Keratinocyte (primary cell): Measurements from ENCODE around the gene MX1. TPM values are rescaled to one million over a fixed set of nuclear protein-coding genes. Genes with fewer than 3 reads are reported as not detected.

Source experiments
- DNase-seq: peaks from one replicate; pipeline ENCODE4 v3.0.0-alpha.2; 2011; ENCODE audit warnings: low read depth, missing footprints, low spot score
- FAIRE-seq: peaks from 2 replicates; lab custom pipeline; 2011; peaks lifted over from hg19 to GRCh38; lab: Jason Lieb, UNC
- H2AFZ ChIP-seq: 2 replicates; pipeline ENCODE4 v1.6.0; 2012; ENCODE audit warnings: low read length, control low read depth, inconsistent platforms; ENCODE audit not compliant: control insufficient read depth
- H3K27ac ChIP-seq: 2 replicates; pipeline ENCODE4 v1.5.1; 2011; ENCODE audit warnings: low read length; ENCODE audit not compliant: control insufficient read depth, insufficient read depth
- H3K27me3 ChIP-seq: 3 replicates; pipeline ENCODE4 v1.6.0; 2011; ENCODE audit warnings: low read length; ENCODE audit not compliant: control insufficient read depth, insufficient read depth; ENCODE audit errors: extremely low read depth
- H3K36me3 ChIP-seq, 2 experiments: 2 replicates in 1 of 2; 3 replicates in 1 of 2; pipeline ENCODE4 v1.5.1; 2011; ENCODE audit warnings: low read length in 2 of 2, mild to moderate bottlenecking in 1 of 2; ENCODE audit not compliant: control insufficient read depth in 2 of 2, insufficient read depth in 2 of 2; ENCODE audit errors: extremely low read depth in 1 of 2
- H3K4me1 ChIP-seq: 3 replicates; pipeline ENCODE4 v1.5.1; 2011; ENCODE audit warnings: low read length; ENCODE audit not compliant: control insufficient read depth, insufficient read depth; ENCODE audit errors: extremely low read depth
- H3K4me2 ChIP-seq: 3 replicates; pipeline ENCODE4 v1.6.0; 2011; ENCODE audit warnings: low read depth, low read length; ENCODE audit not compliant: control insufficient read depth, insufficient read depth; ENCODE audit errors: extremely low read depth
- H3K4me3 ChIP-seq, 3 experiments: fragments of 200-600 bp in 1 of 3; sonication (generic) in 1 of 3; 2 replicates in 2 of 3; 3 replicates in 1 of 3; pipeline ENCODE4 v1.5.1; 2011 to 2016; ENCODE audit warnings: low read length in 3 of 3, mild to moderate bottlenecking in 3 of 3, control low read depth in 2 of 3, inconsistent platforms in 1 of 3, low read depth in 1 of 3, mixed read lengths in 1 of 3, mixed run types in 1 of 3, moderate library complexity in 1 of 3; ENCODE audit not compliant: control insufficient read depth in 2 of 3, insufficient read depth in 2 of 3; ENCODE audit errors: extremely low read depth in 1 of 3
- H3K79me2 ChIP-seq: 2 replicates; pipeline ENCODE4 v1.6.0; 2012; ENCODE audit warnings: low read length; ENCODE audit not compliant: control insufficient read depth, insufficient read depth
- H3K9ac ChIP-seq: 3 replicates; pipeline ENCODE4 v1.6.0; 2011; ENCODE audit warnings: low read length; ENCODE audit not compliant: control insufficient read depth, insufficient read depth; ENCODE audit errors: extremely low read depth
- H3K9me1 ChIP-seq: 3 replicates; pipeline ENCODE4 v1.6.0; 2011; ENCODE audit warnings: low read length; ENCODE audit not compliant: control insufficient read depth, insufficient read depth; ENCODE audit errors: extremely low read depth
- H3K9me3 ChIP-seq: 2 replicates; pipeline ENCODE4 v1.5.1; 2012; ENCODE audit warnings: low read depth, low read length; ENCODE audit not compliant: control insufficient read depth
- H4K20me1 ChIP-seq: 3 replicates; pipeline ENCODE4 v1.6.0; 2011; ENCODE audit warnings: low read length; ENCODE audit not compliant: control insufficient read depth, insufficient read depth; ENCODE audit errors: extremely low read depth
- EZH2 ChIP-seq: IDR thresholded peaks from one replicate; pipeline ENCODE4 v1.6.1; 2012; ENCODE audit warnings: inconsistent platforms, mild to moderate bottlenecking, low read length, moderate library complexity
- dilution Hi-C: fragments of 300-500 bp; cut with MboI; formaldehyde crosslinking; loops from one replicate; pipeline ENCODE4 v1.7.0; 2020; ENCODE audit warnings: low sequenced_read_pairs; ENCODE audit not compliant: extremely low pct_ligation_motif_present
- polyA plus RNA-seq, 5 experiments: library from polyadenylated mRNA; depleted of rRNA in 3 of 5; stranded (reverse) in 3 of 5; stranded (forward) in 1 of 5; unstranded in 1 of 5; fragments of >200 nt; gene quantifications; 1 replicate in 1 of 5; 2 replicates in 3 of 5; 3 replicates in 1 of 5; pipeline versions ENCODE4 v1.2.1 to v1.2.3, GENCODE V29; 2011 to 2012; ENCODE audit warnings: missing spikeins in 2 of 5, low read depth in 1 of 5, low replicate concordance in 1 of 5
- TF ChIP-seq, protein P1 (sequence below), 3 experiments: IDR thresholded peaks in 1 of 3; conservative IDR thresholded peaks in 1 of 3; optimal IDR thresholded peaks in 1 of 3; 2 replicates in 2 of 3; 3 replicates in 1 of 3; pipeline versions ENCODE3 to v1.5.1; 2011; ENCODE audit warnings: low read length in 3 of 3, mild to moderate bottlenecking in 3 of 3, moderate library complexity in 2 of 3, control low read depth in 1 of 3, inconsistent platforms in 1 of 3; ENCODE audit not compliant: insufficient read depth in 2 of 3; ENCODE audit errors: extremely low read depth in 1 of 3

The MX1 gene
- polyA plus RNA-seq, 1 donor (not counting 4 experiments of a cell fraction or from before 2014, with no cell fraction given): 151 TPM

DNA sequence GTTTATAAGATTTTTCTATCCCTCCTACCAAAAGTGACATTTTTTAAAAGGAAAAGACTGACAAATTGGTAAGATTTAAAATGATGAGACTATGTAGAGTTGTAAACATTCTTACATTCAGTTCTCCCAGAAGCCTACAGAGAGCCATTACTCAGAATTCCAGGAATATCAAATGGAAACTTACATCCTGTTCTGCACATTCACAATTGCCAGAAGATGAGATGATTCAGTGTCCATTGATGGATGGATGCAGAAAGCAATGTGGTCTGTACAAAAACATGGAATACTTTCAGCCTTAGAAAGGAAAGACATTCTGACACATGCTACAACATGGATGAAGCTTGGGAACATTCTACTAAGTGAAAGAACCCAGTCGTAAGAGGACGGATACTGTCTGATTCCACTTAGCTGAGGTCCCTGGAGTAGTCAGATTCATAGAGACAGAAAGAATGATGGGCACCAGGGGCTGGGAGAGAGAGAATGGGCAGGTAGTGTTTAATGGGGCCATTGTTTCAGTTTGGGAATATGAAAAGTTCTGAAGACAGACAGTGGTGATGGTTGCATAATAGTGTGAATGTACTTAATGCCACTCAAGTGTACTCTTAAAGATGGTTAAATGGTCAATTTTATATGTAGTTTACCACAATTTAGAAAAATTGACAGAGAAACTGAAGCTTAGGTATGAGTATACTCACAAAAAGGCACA lies 16.6 kb downstream of the MX1 start:
- FAIRE-seq (no peak), DNase-seq (no peak)
- Histone ChIP-seq H3K79me2 (no peaks in the 10 kb centered on the region), H2AFZ (no peak overlapping the region), H3K9ac (no peak overlapping the region), H3K4me1 (no peaks in the 10 kb centered on the region), H3K27me3 (no peaks in the 10 kb centered on the region), H4K20me1 (no peaks in the 10 kb centered on the region), H3K9me1 (no peaks in the 10 kb centered on the region), H3K9me3 (no peaks in the 10 kb centered on the region), H3K36me3 (peaks cover 12 to 57% of the 10 kb centered on the region in 2 experiments), H3K4me3 (no peak overlapping the region), H3K27ac (no peak overlapping the region), H3K4me2 (no peak overlapping the region)
- dilution Hi-C loops: no loop called here
- TF ChIP-seq, protein P1, sequence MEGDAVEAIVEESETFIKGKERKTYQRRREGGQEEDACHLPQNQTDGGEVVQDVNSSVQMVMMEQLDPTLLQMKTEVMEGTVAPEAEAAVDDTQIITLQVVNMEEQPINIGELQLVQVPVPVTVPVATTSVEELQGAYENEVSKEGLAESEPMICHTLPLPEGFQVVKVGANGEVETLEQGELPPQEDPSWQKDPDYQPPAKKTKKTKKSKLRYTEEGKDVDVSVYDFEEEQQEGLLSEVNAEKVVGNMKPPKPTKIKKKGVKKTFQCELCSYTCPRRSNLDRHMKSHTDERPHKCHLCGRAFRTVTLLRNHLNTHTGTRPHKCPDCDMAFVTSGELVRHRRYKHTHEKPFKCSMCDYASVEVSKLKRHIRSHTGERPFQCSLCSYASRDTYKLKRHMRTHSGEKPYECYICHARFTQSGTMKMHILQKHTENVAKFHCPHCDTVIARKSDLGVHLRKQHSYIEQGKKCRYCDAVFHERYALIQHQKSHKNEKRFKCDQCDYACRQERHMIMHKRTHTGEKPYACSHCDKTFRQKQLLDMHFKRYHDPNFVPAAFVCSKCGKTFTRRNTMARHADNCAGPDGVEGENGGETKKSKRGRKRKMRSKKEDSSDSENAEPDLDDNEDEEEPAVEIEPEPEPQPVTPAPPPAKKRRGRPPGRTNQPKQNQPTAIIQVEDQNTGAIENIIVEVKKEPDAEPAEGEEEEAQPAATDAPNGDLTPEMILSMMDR (optimal IDR thresholded peaks at IDR 0.05 in 1 of 3, IDR thresholded peaks at IDR 0.05 in 1 of 3, conservative IDR thresholded peaks at IDR 0.05 in 1 of 3; ENCODE audit: extremely low read depth in 1 of 3, insufficient read depth in 2 of 3, low read length in 3 of 3): no peak
- no peak for TF ChIP-seq EZH2

GRCh38 chr21:41443562-41443961 lies 17.5 kb downstream of the MX1 start:
- no peaks in the 10 kb centered on the region for H3K9me3 ChIP-seq
- FAIRE-seq (no peak), DNase-seq (no peak)
- H3K27me3 ChIP-seq: no peaks in the 10 kb centered on the region
- H3K9me1 ChIP-seq: no peaks in the 10 kb centered on the region
- no peak overlapping the region for H3K27ac ChIP-seq
- H3K79me2 ChIP-seq: no peaks in the 10 kb centered on the region
- dilution Hi-C loops: no loop called here
- H3K4me1 ChIP-seq: no peaks in the 10 kb centered on the region
- H2AFZ ChIP-seq: no peak overlapping the region
- H4K20me1 ChIP-seq: no peaks in the 10 kb centered on the region
- no peak overlapping the region for H3K9ac ChIP-seq
- no peak overlapping the region for H3K4me3 ChIP-seq
- H3K36me3 ChIP-seq: peaks cover 12 to 50% of the 10 kb centered on the region in 2 experiments
- no peak for TF ChIP-seq EZH2
- TF ChIP-seq, protein P1 (optimal IDR thresholded peaks at IDR 0.05 in 1 of 3, IDR thresholded peaks at IDR 0.05 in 1 of 3, conservative IDR thresholded peaks at IDR 0.05 in 1 of 3; ENCODE audit: extremely low read depth in 1 of 3, insufficient read depth in 2 of 3, low read length in 3 of 3): no peak
- H3K4me2 ChIP-seq: no peak overlapping the region
